Renal pelvis (tissue), 12 donors: ENCODE data around the gene TMEM225. TPM values are rescaled to one million over a fixed set of nuclear protein-coding genes. Genes with fewer than 3 reads are reported as not detected.
"Not testable (repeated sequence)": the region's sequence is repeated elsewhere in the genome, so short reads cannot be mapped to it uniquely, and the experiment has no call there.

Experiments
- DNase-seq: peaks from one replicate; pipeline ENCODE4 v3.0.0-alpha.2; 2013
- long read RNA-seq, 16 experiments: transcript quantifications; one replicate each; lab custom pipeline, GENCODE V29; 2026
- polyA plus RNA-seq, 3 donors: library from polyadenylated mRNA; unstranded; fragments of 120-200 nt; gene quantifications; one replicate each; pipeline ENCODE4 v1.2.1, GENCODE V29; 2013; ENCODE audit not compliant: insufficient read length in 3 of 3

Gene TMEM225
- not detected for polyA plus RNA-seq
- long read RNA-seq, donor 1, result 0 reads
- long read RNA-seq, donor 2, result 0 reads
- long read RNA-seq, donor 3, result 0 reads
- long read RNA-seq, donor 4, result 0 reads
- long read RNA-seq, donor 5, result 0 reads
- long read RNA-seq, donor 6, result 0 reads
- long read RNA-seq, donor 7, result 0 reads
- long read RNA-seq, donor 8, result 0 reads
- long read RNA-seq, donor 9, result 0 reads
- long read RNA-seq, donor 10, result 0 reads
- long read RNA-seq, donor 11, result 0 reads
- long read RNA-seq, donor 12, result 0 reads
- long read RNA-seq, donor 13, result 0 reads
- long read RNA-seq, donor 14, result 0 reads
- long read RNA-seq, donor 15, result 0 reads
- long read RNA-seq, donor 16, result 0 reads

DNA sequence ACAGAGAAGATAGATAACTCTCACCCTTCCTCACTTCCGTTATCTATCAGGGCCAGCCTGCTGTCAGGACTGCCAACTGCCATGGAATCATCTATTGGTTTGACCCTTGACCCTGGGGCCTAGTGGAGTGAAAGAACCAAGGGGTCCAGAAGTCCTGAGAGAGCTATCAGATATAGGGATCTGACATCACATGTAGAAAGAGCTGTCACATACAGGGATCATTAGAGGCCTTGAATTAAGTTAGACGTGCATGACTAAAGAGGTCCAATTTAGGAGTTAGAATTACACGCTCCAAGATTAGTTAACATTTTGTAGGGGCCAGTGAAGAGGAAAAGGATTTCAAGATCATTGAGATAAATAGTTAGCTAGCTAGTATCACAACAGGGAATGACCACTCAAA is at the start of gene TMEM225:
TSS of gene TMEM225 (minus strand) at position 101 of the 400 bp plus-strand sequence. CDS start 245 bp downstream, outside the sequence.
- DNase-seq, result no peak

- DNase-seq, result no peak
Measured at GRCh38 chr11:123924027-123924426, 38.6 kb upstream of the TMEM225 start.

DNA sequence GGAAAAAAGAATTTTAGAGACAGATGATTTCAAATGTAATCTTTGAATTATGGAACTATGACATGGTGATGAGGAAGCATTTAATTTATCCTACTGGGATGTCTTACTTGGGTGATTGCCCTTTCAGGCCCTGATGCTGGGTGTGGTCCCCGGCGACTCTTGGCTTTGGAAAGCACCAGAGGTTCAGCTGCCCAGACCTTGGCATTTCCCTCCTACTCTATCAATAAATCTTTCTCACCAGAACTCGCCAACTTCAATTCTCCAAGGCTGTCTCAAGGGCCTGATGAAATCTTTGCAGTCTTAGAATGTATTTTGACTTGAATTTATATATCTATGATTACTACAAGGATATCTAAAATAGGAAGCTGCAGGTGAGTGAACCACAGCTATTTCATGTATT is 35.5 kb upstream of the TMEM225 start:
- no peak for DNase-seq

GRCh38 chr11:123905826-123906225 is 20.4 kb upstream of the TMEM225 start:
- DNase-seq, result no peak

DNA sequence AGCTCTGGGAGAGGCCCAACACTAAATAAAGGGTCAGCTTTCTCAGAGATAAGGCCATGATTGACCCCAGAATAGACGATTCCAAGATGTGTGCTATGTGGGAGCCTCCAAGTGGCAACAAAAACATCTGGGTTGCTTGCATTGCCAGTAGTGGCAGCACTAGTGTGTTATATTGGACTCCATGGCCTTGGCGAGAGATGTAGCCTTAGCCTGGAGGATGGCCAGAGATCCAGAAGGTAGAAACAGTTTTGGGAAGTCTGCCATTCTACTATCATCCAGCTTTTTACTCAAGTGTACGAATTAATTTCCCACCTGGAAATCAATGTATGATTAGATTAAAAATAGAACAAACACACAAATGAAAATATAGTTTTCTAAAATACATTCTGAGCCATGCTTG is 19.5 kb upstream of the TMEM225 start:
- DNase-seq, result no peak

- DNase-seq, result no peak
Measured at GRCh38 chr11:123903932-123904331, 18.5 kb upstream of the TMEM225 start.

DNA sequence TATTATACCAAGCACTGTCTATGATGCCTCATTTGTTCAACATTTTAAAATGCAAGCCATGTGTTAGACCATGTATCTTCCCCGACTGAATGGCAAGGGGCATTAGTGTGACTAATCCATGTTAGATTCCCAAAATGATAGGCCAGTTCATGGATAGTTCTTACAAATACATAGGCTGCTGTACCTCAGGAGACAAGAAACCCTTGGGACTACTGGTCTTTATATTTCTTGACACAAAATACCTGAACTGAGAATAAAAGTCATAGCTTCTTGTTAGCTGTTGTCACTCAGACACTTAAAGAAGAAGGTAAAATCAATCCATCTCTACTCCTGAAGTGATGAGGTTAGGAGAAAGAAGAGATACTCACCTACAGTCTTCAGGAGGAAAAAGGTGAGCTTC is 16.4 kb upstream of the TMEM225 start, which contains the start of gene OR8D4:
TSS of gene OR8D4 (plus strand) at position 301 of the 400 bp plus-strand sequence. CDS start 4,265 bp downstream, outside the sequence.
- no peak for DNase-seq

DNA sequence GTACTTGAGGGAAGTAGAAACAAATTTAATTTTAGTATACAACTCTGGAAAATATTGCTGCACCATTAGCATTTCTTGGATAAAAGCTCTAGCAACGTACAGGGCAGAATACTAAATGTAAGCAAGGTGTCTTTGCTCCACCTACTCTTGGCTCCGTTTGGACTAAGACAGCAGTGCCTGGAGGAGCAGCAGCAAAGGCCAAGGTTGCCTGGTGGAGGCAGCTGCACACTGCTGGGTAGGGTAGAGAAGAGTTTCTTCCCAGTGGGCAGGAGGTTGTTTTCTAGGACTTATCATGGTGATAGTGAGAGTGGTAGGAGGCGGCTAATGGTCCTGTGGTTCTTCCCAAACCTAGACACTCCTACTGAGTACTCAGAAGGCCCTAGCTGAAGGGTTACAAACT is 14.3 kb upstream of the TMEM225 start:
- no peak for DNase-seq

- DNase-seq, result no peak
Measured at GRCh38 chr11:123892031-123892430, 6.6 kb upstream of the TMEM225 start.

- DNase-seq, result no peak
Measured at GRCh38 chr11:123880912-123881311, 4.6 kb downstream of the TMEM225 start.

DNA sequence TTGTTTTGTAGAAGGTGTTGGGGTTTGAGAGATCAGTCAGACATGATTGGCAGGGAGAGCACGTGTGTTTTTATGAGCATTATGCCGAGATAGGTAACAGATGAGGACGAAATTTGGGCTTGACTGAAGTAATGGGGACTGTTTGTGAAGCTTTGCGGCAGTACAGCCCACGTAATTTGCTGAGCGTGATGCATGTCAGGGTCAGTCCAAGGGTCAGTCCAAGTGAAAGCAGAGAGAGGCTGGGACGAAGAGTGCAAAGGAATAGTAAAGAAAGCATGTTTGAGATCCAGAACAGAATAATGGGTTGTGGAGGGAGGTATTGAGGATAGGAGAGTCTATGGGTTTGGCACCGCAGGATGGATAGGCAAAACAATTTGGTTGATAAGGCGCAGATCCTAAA is 17.7 kb downstream of the TMEM225 start:
- not testable (repeated sequence) for DNase-seq

DNA sequence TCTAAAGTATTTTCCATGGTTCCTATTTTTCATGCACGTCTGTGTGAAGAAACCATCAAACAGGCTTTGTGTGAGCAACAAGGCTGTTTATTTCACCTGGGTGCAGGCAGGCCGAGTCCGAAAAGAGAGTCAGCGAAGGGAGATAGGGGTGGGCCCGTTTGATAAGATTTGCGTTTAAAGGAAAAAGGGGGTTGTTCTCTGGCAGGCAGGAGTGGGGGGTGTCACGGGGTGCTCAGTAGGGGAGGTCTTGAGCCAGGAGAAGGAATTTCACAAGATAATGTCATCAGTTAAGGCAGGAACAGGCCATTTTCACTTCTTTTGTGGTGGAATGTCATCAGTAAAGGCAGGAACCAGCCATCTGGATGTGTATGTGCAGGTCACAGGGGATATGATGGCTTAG is 20.2 kb downstream of the TMEM225 start:
- not testable (repeated sequence) for DNase-seq

- no peak for DNase-seq
Measured at GRCh38 chr11:123859731-123860130, 25.7 kb downstream of the TMEM225 start.

DNA sequence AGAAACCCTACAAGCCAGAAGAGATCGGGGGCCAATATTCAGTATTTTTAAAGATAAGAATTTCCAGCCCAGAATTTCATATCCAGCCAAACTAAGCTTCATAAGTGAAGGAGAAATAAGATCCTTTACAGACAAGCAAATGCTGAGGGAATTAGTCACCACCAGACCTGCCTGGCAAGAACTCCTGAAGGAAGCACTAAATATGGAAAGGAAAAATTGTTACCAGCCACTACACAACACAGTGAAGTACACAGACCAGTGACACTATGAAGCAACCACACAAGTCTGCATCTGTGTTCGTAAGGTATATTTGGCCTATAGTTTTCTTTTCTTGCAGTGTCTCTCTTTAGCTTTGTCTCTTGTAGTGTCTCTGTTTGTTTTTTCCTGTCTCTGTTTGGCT is 29.0 kb downstream of the TMEM225 start:
- no peak for DNase-seq

- no peak for DNase-seq
Measured at GRCh38 chr11:123853038-123853437, 32.4 kb downstream of the TMEM225 start.

GRCh38 chr11:123852321-123852720 is 33.1 kb downstream of the TMEM225 start:
- DNase-seq, result no peak

DNA sequence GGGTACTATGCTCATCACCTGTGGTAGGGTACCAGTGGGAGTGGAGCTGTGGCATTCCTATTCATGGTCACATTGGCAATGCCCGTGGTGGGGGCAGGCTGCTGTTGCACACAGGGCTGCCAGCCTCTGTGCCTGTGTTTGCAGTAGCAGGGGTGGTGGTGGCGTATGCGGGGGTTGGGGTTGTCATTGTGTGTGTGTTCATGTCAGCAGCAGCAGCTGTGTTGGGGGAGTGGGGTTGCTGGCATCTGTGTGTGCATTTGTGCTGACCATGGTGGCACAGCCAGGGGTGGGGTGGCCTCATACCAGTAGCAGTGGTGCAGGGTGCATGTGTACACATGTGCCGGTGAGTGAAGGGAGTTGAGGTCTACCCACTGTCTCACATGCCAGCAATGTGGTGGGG is 34.4 kb downstream of the TMEM225 start:
- no peak for DNase-seq

DNA sequence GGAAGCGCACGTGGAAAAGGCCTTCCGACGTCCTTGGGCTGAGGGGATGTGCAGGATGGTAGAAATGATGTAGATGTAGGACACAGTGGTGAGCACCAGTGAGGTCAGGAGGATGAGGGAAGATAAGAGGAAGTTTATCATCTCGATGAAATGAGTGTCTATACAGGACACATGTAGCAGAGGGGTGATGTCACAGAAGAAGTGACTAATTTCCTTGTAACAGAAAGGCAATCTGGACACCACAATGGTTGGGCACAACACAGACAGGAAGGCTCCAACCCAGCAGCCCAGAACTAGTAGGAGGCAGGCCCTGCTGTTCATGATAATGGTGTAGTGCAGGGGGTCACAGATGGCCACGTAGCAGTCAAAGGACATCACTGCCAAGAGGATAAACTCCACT is 44.3 kb downstream of the TMEM225 start:
- no peak for DNase-seq

- DNase-seq, result no peak
Measured at GRCh38 chr11:123839131-123839530, 46.3 kb downstream of the TMEM225 start.

GRCh38 chr11:123838659-123839058 is 46.8 kb downstream of the TMEM225 start:
- no peak for DNase-seq

DNA sequence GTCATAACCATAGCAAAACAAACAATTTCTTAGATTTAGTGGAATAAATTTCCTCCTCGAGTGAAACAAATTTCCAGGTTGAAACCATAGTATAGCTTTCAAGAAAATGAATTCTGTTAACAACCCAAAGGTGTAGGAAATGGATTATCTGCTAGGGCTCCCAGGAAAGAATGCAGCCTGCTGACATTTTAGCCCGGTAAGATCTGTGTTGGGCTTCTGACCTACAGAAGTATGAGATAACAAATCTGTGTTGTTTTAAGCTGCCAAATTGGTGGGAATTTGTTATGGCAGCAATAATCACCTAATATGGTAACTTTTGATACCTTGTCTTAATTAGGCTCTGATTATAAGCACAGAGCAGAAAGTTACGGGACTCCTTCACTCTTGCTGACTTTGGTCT is 47.3 kb downstream of the TMEM225 start:
- DNase-seq, result no peak

GRCh38 chr11:123833095-123833494 is 52.4 kb downstream of the TMEM225 start:
- no peak for DNase-seq
